Tibial artery (tissue), 4 donors: Measurements from ENCODE around the gene ADAMTSL1.

Experiments used
- DNase-seq, 2 donors: peaks; one replicate each; pipeline ENCODE4 v3.0.0-alpha.2; 2019
- H3K27ac ChIP-seq, 2 donors: fragments of 200-600 bp; sonication (generic) in 1 of 2; 1 replicate in 1 of 2; 2 replicates in 1 of 2; pipeline ENCODE4 v1.5.1; 2018 to 2019; ENCODE audit warnings: mild to moderate bottlenecking in 1 of 2
- H3K27me3 ChIP-seq, 2 donors: fragments of 200-600 bp; sonication (generic) in 1 of 2; one replicate each; pipeline versions ENCODE4 v1.5.1 to v1.6.0; 2016 to 2019
- H3K36me3 ChIP-seq, 3 donors: fragments of 200-600 bp; sonication (generic) in 2 of 3; one replicate each; pipeline ENCODE4 v1.5.1; 2016 to 2019; ENCODE audit warnings: mild to moderate bottlenecking in 2 of 3
- H3K4me1 ChIP-seq, 4 donors: fragments of 200-600 bp; sonication (generic) in 2 of 4; 1 replicate in 3 of 4; 2 replicates in 1 of 4; pipeline ENCODE4 v1.5.1; 2016 to 2019
- H3K4me3 ChIP-seq, 2 donors: fragments of 200-600 bp; sonication (generic) in 1 of 2; 1 replicate in 1 of 2; 2 replicates in 1 of 2; pipeline ENCODE4 v1.5.1; 2018 to 2019; ENCODE audit warnings: mild to moderate bottlenecking in 2 of 2
- H3K9me3 ChIP-seq, 3 donors: fragments of 200-600 bp; sonication (generic) in 1 of 3; one replicate each; pipeline ENCODE4 v1.5.1; 2016 to 2019
- CTCF ChIP-seq, 2 experiments: fragments of 200-600 bp in 1 of 2; fragments of 450-650 bp in 1 of 2; IDR thresholded peaks; one replicate each; pipeline ENCODE4 v1.5.1; 2017 to 2019; ENCODE audit warnings: antibody characterized with exemption in 2 of 2, mild to moderate bottlenecking in 1 of 2, moderate library complexity in 1 of 2
- intact Hi-C: fragments of 100-400 bp; cut with DNase I; formaldehyde crosslinking; loops from one replicate; pipeline ENCODE4 v1.15.0; 2023; ENCODE audit warnings: low total_unique reads

ADAMTSL1 gene

GRCh38 chr9:18672706-18673105 lies 198.8 kb downstream of the ADAMTSL1 start:
- DNase-seq: no peak
- intact Hi-C loops: no loop called here
- no peak for TF ChIP-seq CTCF (IDR thresholded peaks at IDR 0.05)
- no peaks in the 10 kb centered on the region for H3K36me3 ChIP-seq
- no peaks in the 10 kb centered on the region for H3K9me3 ChIP-seq
- H3K4me1 ChIP-seq: peaks cover 0 to 26% (median 10%) of the 10 kb centered on the region in 4 donors
- H3K27me3 ChIP-seq: no peaks in the 10 kb centered on the region
- no peak overlapping the region for H3K27ac ChIP-seq
- no peak overlapping the region for H3K4me3 ChIP-seq

GRCh38 chr9:18673179-18673578 lies 199.2 kb downstream of the ADAMTSL1 start:
- Histone ChIP-seq H3K27me3 (no peaks in the 10 kb centered on the region), H3K4me1 (peaks cover 0 to 28% (median 10%) of the 10 kb centered on the region in 4 donors), H3K4me3 (no peak overlapping the region), H3K36me3 (no peaks in the 10 kb centered on the region), H3K27ac (no peak overlapping the region), H3K9me3 (no peaks in the 10 kb centered on the region)
- intact Hi-C loops: no loop called here
- TF ChIP-seq CTCF (IDR thresholded peaks at IDR 0.05): no peak
- no peak for DNase-seq

GRCh38 chr9:18675332-18675731 lies 201.4 kb downstream of the ADAMTSL1 start:
- DNase-seq: no peak
- H3K36me3 ChIP-seq: no peaks in the 10 kb centered on the region
- no peaks in the 10 kb centered on the region for H3K9me3 ChIP-seq
- no peak overlapping the region for H3K4me3 ChIP-seq
- no peaks in the 10 kb centered on the region for H3K27me3 ChIP-seq
- intact Hi-C loops: no loop called here
- H3K27ac ChIP-seq: no peak overlapping the region
- TF ChIP-seq CTCF (IDR thresholded peaks at IDR 0.05): no peak
- H3K4me1 ChIP-seq: peaks cover 0 to 44% (median 22%) of the 10 kb centered on the region in 4 donors

GRCh38 chr9:18675973-18676372 lies 202.0 kb downstream of the ADAMTSL1 start:
- no peak for DNase-seq
- Histone ChIP-seq H3K4me1 (peaks cover 0 to 44% (median 22%) of the 10 kb centered on the region in 4 donors), H3K27ac (no peak overlapping the region), H3K9me3 (no peaks in the 10 kb centered on the region), H3K27me3 (no peaks in the 10 kb centered on the region), H3K36me3 (no peaks in the 10 kb centered on the region), H3K4me3 (no peak overlapping the region)
- intact Hi-C loops: no loop called here
- no peak for TF ChIP-seq CTCF (IDR thresholded peaks at IDR 0.05)

- DNase-seq: no peak
- Histone ChIP-seq H3K36me3 (no peaks in the 10 kb centered on the region), H3K27ac (no peak overlapping the region), H3K4me3 (no peak overlapping the region), H3K4me1 (peaks cover 0 to 44% (median 22%) of the 10 kb centered on the region in 4 donors), H3K9me3 (no peaks in the 10 kb centered on the region), H3K27me3 (no peaks in the 10 kb centered on the region)
- intact Hi-C loops: no loop called here
- TF ChIP-seq CTCF (IDR thresholded peaks at IDR 0.05): no peak
Observed at GRCh38 chr9:18676525-18676924, 202.6 kb downstream of the ADAMTSL1 start.
